OCI-LY7 (cell line): ENCODE measurements around the gene G6PC1. TPM values are rescaled to one million over a fixed set of nuclear protein-coding genes. Genes with fewer than 3 reads are reported as not detected.
"Not testable (repeated sequence)": the region's sequence is repeated elsewhere in the genome, so short reads cannot be mapped to it uniquely, and the experiment has no call there.

ENCODE experiments used
- BruUV-seq: library from RNA; stranded (reverse); fragments of 400-500 nt; replicated peaks from 2 replicates; lab custom pipeline; 2021; lab: Mats Ljungman, UMichigan
- CTCF ChIA-PET: fragments of 300-600 bp; sonication (Branson Sonifier 250); formaldehyde crosslinking; loops from one replicate; lab custom pipeline; 2022; ENCODE audit warnings: antibody characterized with exemption; ENCODE audit not compliant: unreplicated experiment; lab: Charles Lee
- POLR2A ChIA-PET: fragments of 300-600 bp; sonication (Branson Sonifier 250); formaldehyde crosslinking; loops from one replicate; lab custom pipeline; 2022; ENCODE audit warnings: antibody characterized with exemption; lab: Charles Lee
- DNase-seq: peaks from one replicate; pipeline ENCODE4 v3.0.0-alpha.2; 2015; ENCODE audit warnings: low spot score
- H2AFZ ChIP-seq: fragments of 200-600 bp; sonication (generic), shearing (Covaris generic); 2 replicates; pipeline ENCODE4 v1.6.1; 2014; ENCODE audit warnings: mild to moderate bottlenecking, antibody characterized with exemption, low read length, moderate library complexity
- H3K27ac ChIP-seq: fragments of 200-600 bp; sonication (generic); 2 replicates; pipeline ENCODE4 v1.5.1; 2014; ENCODE audit warnings: mixed run types, low read depth, mild to moderate bottlenecking, moderate library complexity, low read length, inconsistent platforms; ENCODE audit not compliant: poor library complexity, severe bottlenecking
- H3K36me3 ChIP-seq: fragments of 200-600 bp; sonication (generic); 2 replicates; pipeline ENCODE4 v1.6.1; 2014; ENCODE audit warnings: mild to moderate bottlenecking, antibody characterized with exemption, low read length, moderate library complexity, mixed read lengths; ENCODE audit not compliant: insufficient read depth
- H3K4me1 ChIP-seq: fragments of 200-600 bp; sonication (generic); 2 replicates; pipeline ENCODE4 v1.5.1; 2014; ENCODE audit warnings: mild to moderate bottlenecking, low read length; ENCODE audit not compliant: insufficient read depth, poor library complexity, severe bottlenecking
- H3K4me2 ChIP-seq: fragments of 200-600 bp; sonication (generic); 2 replicates; pipeline ENCODE4 v1.6.1; 2014; ENCODE audit warnings: mild to moderate bottlenecking, low read length
- H3K4me3 ChIP-seq: fragments of 200-600 bp; sonication (generic); 2 replicates; pipeline ENCODE4 v1.5.1; 2014; ENCODE audit warnings: mild to moderate bottlenecking, low read depth, low read length; ENCODE audit not compliant: poor library complexity, severe bottlenecking
- H3K79me2 ChIP-seq: fragments of 200-600 bp; sonication (generic); 2 replicates; pipeline ENCODE4 v1.6.1; 2016; ENCODE audit warnings: low read depth, mild to moderate bottlenecking, low read length, moderate library complexity, mixed read lengths; ENCODE audit not compliant: insufficient read depth
- H3K9me2 ChIP-seq: fragments of 200-600 bp; sonication (generic); 2 replicates; pipeline ENCODE4 v1.6.1; 2016; ENCODE audit warnings: mild to moderate bottlenecking, low read length, mixed read lengths; ENCODE audit not compliant: insufficient read depth
- H3K9me3 ChIP-seq: fragments of 200-600 bp; sonication (generic); 2 replicates; pipeline ENCODE4 v1.6.1; 2014; ENCODE audit warnings: mild to moderate bottlenecking, mixed run types, low read length, mixed read lengths
- H4K20me1 ChIP-seq: fragments of 200-600 bp; sonication (generic); 2 replicates; pipeline ENCODE4 v1.6.1; 2014; ENCODE audit warnings: mild to moderate bottlenecking, antibody characterized with exemption, low read length, moderate library complexity, mixed read lengths; ENCODE audit not compliant: insufficient read depth
- CTCF ChIP-seq: fragments of 200-600 bp; sonication (generic); conservative IDR thresholded peaks from 2 replicates; pipeline ENCODE4 v1.5.1; 2014; ENCODE audit warnings: mild to moderate bottlenecking, antibody characterized with exemption, low read length, moderate library complexity, mixed read lengths
- EZH2phosphoT487 ChIP-seq: fragments of 200-600 bp; sonication (generic); IDR thresholded peaks from 2 replicates; pipeline ENCODE4 v1.6.1; 2018; ENCODE audit warnings: low read depth, borderline replicate concordance, mild to moderate bottlenecking, mixed run types, antibody characterized with exemption, low read length, moderate library complexity, mixed read lengths
- intact Hi-C: fragments of 100-400 bp; cut with micrococcal nuclease; formaldehyde crosslinking; loops from one replicate; pipeline ENCODE4 v1.10.0; 2022; ENCODE audit not compliant: unreplicated experiment
- total RNA-seq, 2 experiments: library from RNA; depleted of rRNA in 1 of 2; stranded (reverse); fragments of >200 nt in 1 of 2; shearing (Covaris generic) in 1 of 2; gene quantifications; 2 replicates each; pipeline ENCODE4 v1.2.3, GENCODE V29; 2014 to 2022

The G6PC1 gene
- total RNA-seq, 2 experiments from 2014 or later: 1.1 to 1.9 TPM

DNA sequence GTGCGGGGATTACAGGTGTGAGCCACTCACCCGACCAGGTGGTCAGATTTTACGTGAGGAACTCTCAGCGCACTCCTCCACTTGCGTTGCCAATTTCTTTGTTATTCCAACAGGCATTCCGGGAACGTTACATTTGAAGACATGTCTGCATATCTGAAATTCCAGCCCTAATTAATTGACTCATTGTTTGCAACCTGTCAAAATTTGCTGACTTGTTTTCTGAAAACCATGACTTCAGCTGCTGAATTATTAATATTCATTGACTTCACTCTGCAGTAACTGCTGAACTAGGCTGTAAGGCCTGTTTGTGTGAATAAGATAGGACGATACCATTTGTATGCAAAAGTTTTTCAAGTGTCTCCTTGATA is 16.6 kb downstream of the G6PC1 start:
- BruUV-seq: no TSS peak
- ChIA-PET POLR2A (interaction anchor here (0.6 kb wide), 1 partner anchor 8 kb away, joined by 4 read pairs; no protein-coding TSS in a partner anchor), CTCF (no interaction called here)
- Histone ChIP-seq H3K9me3 (no peaks in the 10 kb centered on the region), H3K4me1 (peaks cover 32% of the 10 kb centered on the region), H3K9me2 (no peaks in the 10 kb centered on the region), H3K79me2 (no peaks in the 10 kb centered on the region), H3K27ac (no peak overlapping the region), H3K36me3 (no peaks in the 10 kb centered on the region), H2AFZ (no peak overlapping the region), H3K4me3 (no peak overlapping the region), H3K4me2 (no peak overlapping the region), H4K20me1 (no peaks in the 10 kb centered on the region)
- intact Hi-C loops: no loop called here
- TF ChIP-seq EZH2phosphoT487 (no peak), CTCF (no peak)
- DNase-seq: no peak

GRCh38 chr17:42918902-42919521 is 18.4 kb downstream of the G6PC1 start:
- peak overlapping the region; percentile 7 for H3K4me2 ChIP-seq
- CTCF ChIA-PET: no interaction called here

DNA sequence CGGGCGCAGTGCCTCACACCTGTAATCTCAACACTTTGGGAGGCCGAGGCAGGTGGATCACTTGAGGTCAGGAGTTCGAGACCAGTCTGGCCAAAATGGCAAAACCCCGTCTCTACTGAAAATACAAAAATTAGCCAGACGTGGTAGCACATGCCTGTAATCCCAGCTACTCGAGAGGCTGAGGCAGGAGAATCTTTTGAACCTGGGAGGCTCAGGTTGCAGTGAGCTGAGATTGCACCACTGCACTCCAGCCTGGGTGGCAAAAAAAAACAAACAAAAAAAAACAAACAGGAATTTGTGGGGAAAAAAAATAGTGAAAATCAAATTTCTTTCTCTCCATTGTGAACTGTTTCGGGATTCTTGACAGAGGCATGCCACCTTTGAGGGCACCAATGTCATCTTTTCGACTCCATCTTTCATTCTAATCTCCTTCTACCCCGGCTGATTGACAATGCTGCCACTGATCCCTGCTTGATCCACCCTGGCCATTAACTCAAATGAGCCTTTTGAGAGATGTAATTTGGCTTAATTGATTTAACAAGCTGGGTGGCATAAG is 19.0 kb downstream of the G6PC1 start:
- H2AFZ ChIP-seq: peak overlapping the region; percentile 93
- H3K36me3 ChIP-seq, DNase-seq, intact Hi-C loops, H3K4me3 ChIP-seq, CTCF ChIA-PET, H3K79me2 ChIP-seq, H4K20me1 ChIP-seq, BruUV-seq, H3K27ac ChIP-seq, H3K9me3 ChIP-seq, H3K9me2 ChIP-seq: not testable (repeated sequence)
- POLR2A ChIA-PET: interaction anchor here (1.0 to 1.7 kb wide), 2 partner anchors 39 to 43 kb away, joined by 3 to 6 read pairs; no protein-coding TSS in a partner anchor
- peak overlapping the region; percentile 25 for H3K4me2 ChIP-seq
- peaks cover 43% of the 10 kb centered on the region for H3K4me1 ChIP-seq

More at GRCh38 chr17:42918902-42919521, 18.4 kb downstream of the G6PC1 start:
- Histone ChIP-seq H3K4me3 (no peak overlapping the region), H4K20me1 (no peaks in the 10 kb centered on the region), H2AFZ (peak overlapping the region; percentile 93), H3K79me2 (no peaks in the 10 kb centered on the region), H3K9me3 (no peaks in the 10 kb centered on the region), H3K4me1 (peaks cover 43% of the 10 kb centered on the region), H3K27ac (no peak overlapping the region), H3K9me2 (no peaks in the 10 kb centered on the region), H3K36me3 (no peaks in the 10 kb centered on the region)
- DNase-seq: no peak
- intact Hi-C loops: no loop called here
- TF ChIP-seq EZH2phosphoT487 (no peak), CTCF (no peak)
- POLR2A ChIA-PET: interaction anchor here (1.0 to 1.7 kb wide), 2 partner anchors 38 to 42 kb away, joined by 3 to 6 read pairs; no protein-coding TSS in a partner anchor
- no TSS peak for BruUV-seq
